HFFc6 (cell line): ENCODE data around the gene MCM8. TPM values are rescaled to one million over a fixed set of nuclear protein-coding genes. Genes with fewer than 3 reads are reported as not detected.

Experiments
- DNase-seq: peaks from one replicate; pipeline ENCODE4 v3.0.0-alpha.2; 2018
- H3K27ac Mint-ChIP-seq: 2 replicates; pipeline ENCODE4 v1.8.0; 2020; ENCODE audit warnings: mild to moderate bottlenecking, mixed read lengths
- H3K27me3 Mint-ChIP-seq: 2 replicates; pipeline ENCODE4 v1.8.0; 2021; ENCODE audit warnings: mild to moderate bottlenecking, moderate library complexity, mixed read lengths; ENCODE audit not compliant: insufficient read depth
- H3K36me3 Mint-ChIP-seq: 2 replicates; pipeline ENCODE4 v1.8.0; 2021; ENCODE audit warnings: low read depth, mixed read lengths
- H3K4me1 Mint-ChIP-seq: 2 replicates; pipeline ENCODE4 v1.8.0; 2020; ENCODE audit warnings: low read depth, mixed read lengths
- H3K4me3 Mint-ChIP-seq: 2 replicates; pipeline ENCODE4 v1.8.0; 2020; ENCODE audit warnings: mild to moderate bottlenecking, moderate library complexity, mixed read lengths
- H3K9me3 Mint-ChIP-seq: 2 replicates; pipeline ENCODE4 v1.8.0; 2020; ENCODE audit warnings: mild to moderate bottlenecking, mixed read lengths
- CTCF ChIP-seq: fragments of 200-600 bp; sonication (generic); IDR thresholded peaks from 2 replicates; pipeline ENCODE4 v1.5.0; 2021; ENCODE audit warnings: antibody characterized with exemption, mild to moderate bottlenecking
- total RNA-seq, 6 experiments: library from RNA; stranded (reverse); fragmentation: NEBNext Ultra II Directional; extraction: Animal tissue kit (Norgen Biotek cat#: 25700); gene quantifications; 2 replicates in 1 of 6; 3 replicates in 5 of 6; pipeline ENCODE4 v1.2.3, GENCODE V29; 2021

The MCM8 gene
- total RNA-seq, 6 experiments from 2014 or later = 7.6 to 14.2 (median 13.8) TPM

GRCh38 chr20:5975778-5976177, 25.3 kb downstream of the MCM8 start:
- Mint-ChIP-seq H3K27ac (no peak overlapping the region), H3K9me3 (no peaks in the 10 kb centered on the region), H3K4me3 (no peak overlapping the region), H3K27me3 (no peaks in the 10 kb centered on the region; the same call in 1 of the 2 replicates), H3K36me3 (no peaks in the 10 kb centered on the region; the same call in 1 of the 2 replicates), H3K4me1 (0 out of 2 replicates have a peak, but pooled peaks cover 5% of the 10 kb centered on the region)
- no peak for TF ChIP-seq CTCF
- DNase-seq = no peak

DNA sequence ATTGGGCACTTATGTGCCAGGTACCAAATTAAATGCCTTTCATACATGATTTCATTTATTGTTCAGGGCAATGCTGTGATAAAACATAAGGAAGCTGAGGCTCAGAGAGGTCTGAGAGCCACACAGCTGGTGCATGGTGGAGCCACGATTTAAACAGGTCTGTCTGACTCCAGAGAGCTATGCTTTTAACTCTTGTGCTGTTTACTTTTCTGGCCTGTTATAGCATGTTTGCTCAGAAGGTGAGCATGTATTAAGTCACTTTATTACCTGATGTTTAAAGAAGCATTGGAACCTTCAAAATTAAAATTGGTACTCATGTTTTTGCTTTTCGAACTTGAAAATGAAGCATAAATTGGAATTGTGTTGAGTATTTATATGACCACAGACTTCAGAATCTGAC, 26.8 kb downstream of the MCM8 start:
- H3K4me1 Mint-ChIP-seq = 0 out of 2 replicates have a peak, but pooled peaks cover 5% of the 10 kb centered on the region

DNA sequence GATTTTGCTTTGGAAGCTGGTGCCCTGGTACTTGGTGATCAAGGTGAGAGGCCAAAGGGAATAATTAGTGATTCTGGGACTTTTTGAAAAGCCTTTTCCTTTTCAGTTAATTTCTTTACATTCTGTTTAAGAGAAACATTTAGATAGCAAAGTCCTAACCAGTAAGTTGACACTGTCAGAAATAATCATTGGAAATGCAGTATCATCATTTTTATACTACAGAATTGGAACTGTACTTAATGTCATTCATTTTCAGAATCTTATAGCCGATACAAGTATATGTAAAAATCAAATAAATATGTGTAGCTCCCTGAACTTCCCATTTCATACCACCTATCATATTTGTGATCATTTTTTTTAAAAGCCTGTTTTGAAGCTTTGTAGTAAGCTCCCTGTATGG, 27.5 kb downstream of the MCM8 start:
- no peak for DNase-seq
- Mint-ChIP-seq H3K4me3 (no peak overlapping the region), H3K9me3 (no peaks in the 10 kb centered on the region), H3K36me3 (no peaks in the 10 kb centered on the region; the same call in 1 of the 2 replicates), H3K4me1 (0 out of 2 replicates have a peak, but pooled peaks cover 3% of the 10 kb centered on the region), H3K27me3 (no peaks in the 10 kb centered on the region; the same call in 1 of the 2 replicates), H3K27ac (no peak overlapping the region)
- TF ChIP-seq CTCF = no peak

More for the DNA sequence above, 26.8 kb downstream of the MCM8 start:
- Mint-ChIP-seq H3K27ac (no peak overlapping the region), H3K36me3 (no peaks in the 10 kb centered on the region; the same call in 1 of the 2 replicates), H3K27me3 (no peaks in the 10 kb centered on the region; the same call in 1 of the 2 replicates), H3K4me3 (no peak overlapping the region), H3K9me3 (no peaks in the 10 kb centered on the region)
- no peak for TF ChIP-seq CTCF
- DNase-seq = no peak

DNA sequence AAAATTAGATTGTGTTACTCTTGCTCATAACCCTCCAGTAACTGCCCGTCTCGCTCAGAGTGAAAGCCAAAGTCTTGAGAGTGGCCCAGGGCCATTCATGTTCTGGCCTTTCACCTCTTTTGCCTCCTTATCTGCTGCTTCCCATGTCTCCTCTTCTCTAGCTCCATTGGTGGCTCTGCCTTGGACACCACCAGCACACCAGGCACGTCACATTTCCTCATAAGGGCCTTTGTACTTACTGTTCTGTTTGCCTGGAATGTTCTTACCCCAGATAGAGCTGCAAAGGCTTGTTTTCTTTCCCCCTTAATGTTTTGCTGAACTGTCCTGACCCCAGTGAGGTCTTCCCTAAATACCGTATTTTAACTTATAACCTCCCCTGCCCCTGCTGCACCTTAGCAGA, 29.3 kb downstream of the MCM8 start:
- DNase-seq = no peak
- H3K27me3 Mint-ChIP-seq = no peaks in the 10 kb centered on the region; the same call in 1 of the 2 replicates
- no peak overlapping the region for H3K27ac Mint-ChIP-seq
- H3K4me3 Mint-ChIP-seq = no peak overlapping the region
- H3K9me3 Mint-ChIP-seq = no peaks in the 10 kb centered on the region
- H3K36me3 Mint-ChIP-seq = no peaks in the 10 kb centered on the region; the same call in 1 of the 2 replicates
- H3K4me1 Mint-ChIP-seq = no peaks in the 10 kb centered on the region
- TF ChIP-seq CTCF = no peak

DNA sequence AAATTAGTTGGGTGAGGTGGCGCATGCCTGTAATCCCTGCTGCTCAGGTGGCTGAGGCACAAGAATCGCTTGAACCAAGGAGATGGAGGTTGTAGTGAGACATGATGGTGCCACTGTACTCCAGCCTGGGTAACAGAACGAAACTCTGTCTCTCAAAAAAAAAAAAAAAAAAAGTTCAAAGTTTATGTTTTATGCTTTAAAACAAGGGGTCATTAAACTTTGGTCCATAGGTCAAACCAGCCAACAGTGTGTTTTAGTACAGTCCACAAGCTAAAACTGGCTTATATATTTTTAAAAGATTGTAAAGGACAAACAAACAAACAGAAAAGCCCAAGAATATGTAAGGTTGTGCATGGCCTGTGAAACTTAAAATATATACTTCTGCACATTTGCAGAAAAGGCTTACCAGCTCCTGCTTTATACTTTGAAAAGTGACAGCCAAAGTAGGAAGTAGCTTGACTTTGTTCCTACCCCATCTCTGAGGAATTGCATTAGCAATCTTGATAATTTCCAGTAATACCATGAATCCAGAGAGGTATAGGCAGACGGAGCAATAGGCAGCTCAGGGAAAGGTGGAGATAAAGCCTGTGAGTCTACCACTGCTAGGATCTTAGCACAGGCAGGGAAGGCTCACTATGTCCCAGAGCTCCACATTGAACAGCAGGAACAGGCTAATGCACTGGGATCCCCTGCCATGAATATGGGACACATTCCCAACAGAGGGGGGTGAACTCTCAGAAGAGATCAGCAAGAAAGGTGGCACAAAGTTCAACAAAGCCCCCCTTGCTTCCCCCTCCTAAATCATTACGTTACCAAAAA, 30.5 kb downstream of the MCM8 start:
- no peak for TF ChIP-seq CTCF
- Mint-ChIP-seq H3K36me3 (no peaks in the 10 kb centered on the region; the same call in 1 of the 2 replicates), H3K9me3 (no peaks in the 10 kb centered on the region), H3K27me3 (no peaks in the 10 kb centered on the region; the same call in 1 of the 2 replicates), H3K4me3 (no peak overlapping the region), H3K4me1 (no peaks in the 10 kb centered on the region), H3K27ac (no peak overlapping the region)
- DNase-seq = no peak
